GM18526 (cell line): Measurements from ENCODE around the gene MALL.

Experiments
- POLR2A ChIP-seq: IDR thresholded peaks from 3 replicates; pipeline ENCODE4 v1.6.1; 2011; ENCODE audit not compliant: insufficient read length; ENCODE audit errors: extremely low read depth

Gene MALL

GRCh38 chr2:110124939-110125691 is 9.5 kb upstream of the MALL start:
- TF ChIP-seq POLR2A, result no peak

- TF ChIP-seq POLR2A, result no peak
Observed at GRCh38 chr2:110124038-110124825, 8.6 kb upstream of the MALL start.

GRCh38 chr2:110121592-110121991 is 6.0 kb upstream of the MALL start:
- TF ChIP-seq POLR2A, result no peak

GRCh38 chr2:110121052-110121334 is 5.4 kb upstream of the MALL start:
- no peak for TF ChIP-seq POLR2A

GRCh38 chr2:110120171-110121051 is 4.8 kb upstream of the MALL start:
- TF ChIP-seq POLR2A, result no peak

GRCh38 chr2:110116033-110116710 is 550 bp upstream of the MALL start:
- TF ChIP-seq POLR2A, result no peak

GRCh38 chr2:110114831-110115255 is 779 bp downstream of the MALL start:
- no peak for TF ChIP-seq POLR2A

GRCh38 chr2:110113961-110114591 is 1.5 kb downstream of the MALL start:
- no peak for TF ChIP-seq POLR2A

- TF ChIP-seq POLR2A, result no peak
Observed at GRCh38 chr2:110107092-110108079, 8.2 kb downstream of the MALL start.

- no peak for TF ChIP-seq POLR2A
Observed at GRCh38 chr2:110106642-110107041, 9.0 kb downstream of the MALL start.

- no peak for TF ChIP-seq POLR2A
Observed at GRCh38 chr2:110105608-110106467, 9.8 kb downstream of the MALL start.

GRCh38 chr2:110105183-110105582 is 10.4 kb downstream of the MALL start:
- no peak for TF ChIP-seq POLR2A
